Epithelial cell of proximal tubule (primary cell): ENCODE results near the gene AFG1L. TPM values are rescaled to one million over a fixed set of nuclear protein-coding genes. Genes with fewer than 3 reads are reported as not detected.

Experiments
- DNase-seq: peaks from one replicate; pipeline ENCODE4 v3.0.0-alpha.2; 2011; ENCODE audit warnings: low read depth
- H3K4me3 ChIP-seq: 2 replicates; pipeline ENCODE4 v1.5.1; 2011; ENCODE audit warnings: low read depth, mild to moderate bottlenecking, low read length
- CTCF ChIP-seq: conservative IDR thresholded peaks from 2 replicates; pipeline ENCODE4 v1.5.1; 2012; ENCODE audit warnings: low read depth, mild to moderate bottlenecking, low read length
- total RNA-seq: library from RNA; depleted of rRNA; stranded (reverse); fragments of >200 nt; gene quantifications from 2 replicates; pipeline ENCODE4 v1.2.3, GENCODE V29; 2015

The AFG1L gene
- total RNA-seq, 1 donor from 2014 or later, result 1.8 TPM

GRCh38 chr6:108452711-108453195 lies 157.9 kb downstream of the AFG1L start:
- no peak for DNase-seq
- no peak overlapping the region for H3K4me3 ChIP-seq
- TF ChIP-seq CTCF, result no peak

GRCh38 chr6:108453601-108454185 lies 158.8 kb downstream of the AFG1L start:
- TF ChIP-seq CTCF, result no peak
- H3K4me3 ChIP-seq, result no peak overlapping the region
- DNase-seq, result no peak

GRCh38 chr6:108454356-108454755 lies 159.5 kb downstream of the AFG1L start:
- no peak overlapping the region for H3K4me3 ChIP-seq
- DNase-seq, result no peak
- no peak for TF ChIP-seq CTCF

DNA sequence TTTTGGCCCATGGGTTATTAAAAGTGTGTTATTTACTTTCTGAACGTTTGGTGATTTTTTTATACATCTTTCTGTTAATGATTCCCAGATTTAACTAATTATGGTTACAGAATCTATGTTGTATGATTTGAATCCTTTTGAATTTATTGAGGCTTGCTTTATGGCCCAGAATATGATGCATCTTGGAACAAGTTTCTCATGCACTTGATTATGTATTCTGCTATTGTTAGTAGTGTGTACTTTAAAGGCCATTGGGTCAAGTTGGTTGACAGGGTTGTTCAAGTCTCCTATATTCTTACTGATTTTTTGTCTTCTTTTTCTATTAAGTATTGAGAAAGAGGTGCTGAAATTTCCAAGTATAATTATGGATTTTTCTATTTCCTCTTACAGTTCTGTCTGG lies 160.8 kb downstream of the AFG1L start:
- no peak overlapping the region for H3K4me3 ChIP-seq
- TF ChIP-seq CTCF, result no peak
- DNase-seq, result no peak

GRCh38 chr6:108463784-108464183 lies 168.9 kb downstream of the AFG1L start:
- DNase-seq, result no peak

DNA sequence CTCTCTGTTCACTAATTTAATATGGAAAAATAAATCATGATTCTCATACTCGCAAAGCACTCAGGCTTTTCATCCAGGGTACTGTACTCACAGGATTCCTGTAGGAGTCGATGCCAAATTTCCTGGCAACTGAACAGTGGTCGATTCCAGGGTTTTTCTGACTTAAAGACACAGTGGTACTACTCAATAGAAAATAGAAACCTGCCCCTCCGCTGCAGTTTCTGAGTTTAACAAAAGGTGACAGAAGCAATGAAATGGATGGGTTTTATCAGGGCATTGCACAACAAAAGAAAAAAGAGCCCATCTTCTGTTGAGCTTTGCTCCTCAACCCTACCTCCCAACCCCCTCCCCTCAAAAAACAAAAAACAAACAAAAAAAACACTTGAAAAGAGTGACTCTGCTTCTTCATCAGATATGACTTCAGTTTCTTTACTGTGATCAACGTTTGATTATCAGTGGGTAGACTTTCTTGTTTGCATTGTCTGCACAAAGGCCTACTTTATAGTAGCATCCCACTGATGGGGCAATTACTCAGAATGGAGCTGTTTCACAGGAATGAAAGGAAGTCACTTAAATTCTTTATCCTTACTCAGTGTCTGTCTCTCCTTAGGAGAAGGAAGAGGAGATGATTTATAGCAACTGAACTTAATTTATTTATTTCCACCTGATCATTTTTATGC lies 169.7 kb downstream of the AFG1L start:
- TF ChIP-seq CTCF, result no peak
- no peak for DNase-seq
- no peak overlapping the region for H3K4me3 ChIP-seq

More at GRCh38 chr6:108463784-108464183, 168.9 kb downstream of the AFG1L start:
- no peak overlapping the region for H3K4me3 ChIP-seq
- TF ChIP-seq CTCF, result no peak

DNA sequence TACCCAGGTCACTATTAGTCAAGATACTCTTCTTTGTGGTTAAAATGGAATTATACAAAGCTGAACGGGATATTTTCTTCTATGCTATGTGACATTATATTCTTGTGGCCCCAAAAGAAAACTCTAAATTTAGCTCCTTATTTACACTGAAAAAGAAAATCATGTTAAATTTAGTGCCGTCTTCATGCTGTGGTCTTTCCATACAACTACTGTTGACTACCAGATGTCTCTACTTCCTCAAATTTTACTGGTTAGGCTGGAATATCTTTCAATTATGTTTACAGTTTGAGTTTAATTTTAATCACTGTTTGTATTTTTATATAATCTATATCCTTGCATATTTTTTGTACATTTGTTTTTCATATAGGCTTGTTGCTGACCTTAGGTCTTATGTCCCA lies 170.2 kb downstream of the AFG1L start:
- TF ChIP-seq CTCF, result no peak
- H3K4me3 ChIP-seq, result no peak overlapping the region
- no peak for DNase-seq
